GM06990 (cell line): ENCODE data around the gene PFN4.

ENCODE experiments used
- DNase-seq: peaks from one replicate; pipeline ENCODE4 v3.0.0-alpha.2; 2011; ENCODE audit not compliant: insufficient read length; ENCODE audit errors: extremely low read depth
- H3K27me3 ChIP-seq: replicated peaks from 2 replicates; pipeline ENCODE4 v1.6.0; 2011; ENCODE audit warnings: low read length; ENCODE audit not compliant: control insufficient read depth, insufficient read depth
- H3K36me3 ChIP-seq: 2 replicates; pipeline ENCODE4 v1.5.1; 2011; ENCODE audit warnings: low read length; ENCODE audit not compliant: control insufficient read depth, insufficient read depth
- H3K4me3 ChIP-seq: replicated peaks from 2 replicates; pipeline ENCODE4 v1.5.1; 2011; ENCODE audit warnings: low read depth, mild to moderate bottlenecking, control low read depth, low read length
- TF ChIP-seq, protein P1 (sequence below): IDR thresholded peaks from 2 replicates; pipeline ENCODE4 v1.5.1; 2011; ENCODE audit warnings: low read length, control low read depth, mild to moderate bottlenecking, inconsistent platforms; ENCODE audit not compliant: insufficient read depth, poor library complexity, severe bottlenecking

The PFN4 gene

DNA sequence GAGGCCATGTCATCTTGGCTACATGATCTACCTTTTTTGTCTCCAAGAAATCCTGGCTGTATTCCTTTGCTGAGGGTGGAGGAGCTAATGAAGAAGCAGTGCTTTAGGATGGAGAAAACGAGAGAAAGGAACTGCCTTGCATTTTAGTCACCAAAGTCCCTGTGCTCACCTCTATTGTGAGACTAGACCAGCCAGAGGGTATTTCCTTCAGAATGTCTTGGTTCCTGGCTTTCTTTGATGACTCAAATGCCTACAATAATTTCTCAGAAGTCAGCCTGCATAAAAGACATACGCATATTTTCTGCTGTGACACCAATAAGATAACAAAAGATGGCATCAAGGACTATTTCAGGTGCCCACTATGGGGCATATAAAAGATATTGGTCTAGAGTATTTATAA lies 57.8 kb downstream of the PFN4 start:
- TF ChIP-seq, protein P1, sequence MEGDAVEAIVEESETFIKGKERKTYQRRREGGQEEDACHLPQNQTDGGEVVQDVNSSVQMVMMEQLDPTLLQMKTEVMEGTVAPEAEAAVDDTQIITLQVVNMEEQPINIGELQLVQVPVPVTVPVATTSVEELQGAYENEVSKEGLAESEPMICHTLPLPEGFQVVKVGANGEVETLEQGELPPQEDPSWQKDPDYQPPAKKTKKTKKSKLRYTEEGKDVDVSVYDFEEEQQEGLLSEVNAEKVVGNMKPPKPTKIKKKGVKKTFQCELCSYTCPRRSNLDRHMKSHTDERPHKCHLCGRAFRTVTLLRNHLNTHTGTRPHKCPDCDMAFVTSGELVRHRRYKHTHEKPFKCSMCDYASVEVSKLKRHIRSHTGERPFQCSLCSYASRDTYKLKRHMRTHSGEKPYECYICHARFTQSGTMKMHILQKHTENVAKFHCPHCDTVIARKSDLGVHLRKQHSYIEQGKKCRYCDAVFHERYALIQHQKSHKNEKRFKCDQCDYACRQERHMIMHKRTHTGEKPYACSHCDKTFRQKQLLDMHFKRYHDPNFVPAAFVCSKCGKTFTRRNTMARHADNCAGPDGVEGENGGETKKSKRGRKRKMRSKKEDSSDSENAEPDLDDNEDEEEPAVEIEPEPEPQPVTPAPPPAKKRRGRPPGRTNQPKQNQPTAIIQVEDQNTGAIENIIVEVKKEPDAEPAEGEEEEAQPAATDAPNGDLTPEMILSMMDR: no peak
- no peak for DNase-seq
- Histone ChIP-seq H3K4me3 (no peak overlapping the region), H3K27me3 (no peaks in the 10 kb centered on the region), H3K36me3 (peaks cover 2% of the 10 kb centered on the region)
